ENCODE results near the gene COL6A3.

Gene COL6A3

GRCh38 chr2:237406371-237406895 is 7.5 kb downstream of the COL6A3 start:
- Histone ChIP-seq H3K9me2 (replicated peaks; ENCODE audit: low read depth, low read length) (no peaks in the 10 kb centered on the region), H3K9ac (ENCODE audit: low read depth, low read length, poor library complexity, severe bottlenecking) (no peak overlapping the region), H4K20me1 (ENCODE audit: insufficient read depth, low read length, poor library complexity, severe bottlenecking) (no peaks in the 10 kb centered on the region), H3K4me1 (ENCODE audit: insufficient read depth, low read length, poor library complexity, severe bottlenecking) (no peaks in the 10 kb centered on the region), H3K36me3 (ENCODE audit: insufficient read depth, low read length) (no peaks in the 10 kb centered on the region), H3K9me3 (ENCODE audit: insufficient read depth, low read depth, low read length) (no peaks in the 10 kb centered on the region), H2AFZ (ENCODE audit: low read length) (no peak overlapping the region), H3K4me2 (ENCODE audit: low read depth, low read length, poor library complexity, severe bottlenecking) (no peak overlapping the region), H3K4me3 (ENCODE audit: low read length, poor library complexity, severe bottlenecking) (no peak overlapping the region), H3K27me3 (ENCODE audit: insufficient read depth, low read length, poor library complexity, severe bottlenecking) (no peaks in the 10 kb centered on the region), H3K79me2 (ENCODE audit: insufficient read depth, low read length) (no peaks in the 10 kb centered on the region), H3F3A (ENCODE audit: low read depth) (no peaks in the 10 kb centered on the region)
- TF ChIP-seq EZH2phosphoT487 (IDR thresholded peaks at IDR 0.05; ENCODE audit: borderline replicate concordance): no peak
- no peak for TF ChIP-seq CTCF (conservative IDR thresholded peaks at IDR 0.05; ENCODE audit: low read length)

- H2AFZ ChIP-seq (ENCODE audit: low read length): no peak overlapping the region
- no peaks in the 10 kb centered on the region for H3K36me3 ChIP-seq (ENCODE audit: insufficient read depth, low read length)
- H3F3A ChIP-seq (ENCODE audit: low read depth): no peaks in the 10 kb centered on the region
- H3K9me3 ChIP-seq (ENCODE audit: insufficient read depth, low read depth, low read length): no peaks in the 10 kb centered on the region
- H3K27me3 ChIP-seq (ENCODE audit: insufficient read depth, low read length, poor library complexity, severe bottlenecking): no peaks in the 10 kb centered on the region
- no peaks in the 10 kb centered on the region for H3K79me2 ChIP-seq (ENCODE audit: insufficient read depth, low read length)
- H3K9me2 ChIP-seq (replicated peaks; ENCODE audit: low read depth, low read length): no peaks in the 10 kb centered on the region
- H4K20me1 ChIP-seq (ENCODE audit: insufficient read depth, low read length, poor library complexity, severe bottlenecking): no peaks in the 10 kb centered on the region
- no peak overlapping the region for H3K9ac ChIP-seq (ENCODE audit: low read depth, low read length, poor library complexity, severe bottlenecking)
- no peak for TF ChIP-seq CTCF (conservative IDR thresholded peaks at IDR 0.05; ENCODE audit: low read length)
- H3K4me3 ChIP-seq (ENCODE audit: low read length, poor library complexity, severe bottlenecking): no peak overlapping the region
- H3K4me2 ChIP-seq (ENCODE audit: low read depth, low read length, poor library complexity, severe bottlenecking): no peak overlapping the region
- H3K4me1 ChIP-seq (ENCODE audit: insufficient read depth, low read length, poor library complexity, severe bottlenecking): no peaks in the 10 kb centered on the region
Measured at GRCh38 chr2:237405605-237406004, 8.4 kb downstream of the COL6A3 start.

- Histone ChIP-seq H4K20me1 (ENCODE audit: insufficient read depth, low read length, poor library complexity, severe bottlenecking) (no peaks in the 10 kb centered on the region), H3K27me3 (ENCODE audit: insufficient read depth, low read length, poor library complexity, severe bottlenecking) (no peaks in the 10 kb centered on the region), H3K4me2 (ENCODE audit: low read depth, low read length, poor library complexity, severe bottlenecking) (no peak overlapping the region), H3K9me2 (replicated peaks; ENCODE audit: low read depth, low read length) (no peaks in the 10 kb centered on the region), H3K9me3 (ENCODE audit: insufficient read depth, low read depth, low read length) (no peaks in the 10 kb centered on the region), H3K9ac (ENCODE audit: low read depth, low read length, poor library complexity, severe bottlenecking) (no peak overlapping the region), H3K4me1 (ENCODE audit: insufficient read depth, low read length, poor library complexity, severe bottlenecking) (no peaks in the 10 kb centered on the region), H3K36me3 (ENCODE audit: insufficient read depth, low read length) (no peaks in the 10 kb centered on the region), H3F3A (ENCODE audit: low read depth) (no peaks in the 10 kb centered on the region), H3K4me3 (ENCODE audit: low read length, poor library complexity, severe bottlenecking) (no peak overlapping the region), H2AFZ (ENCODE audit: low read length) (no peak overlapping the region), H3K79me2 (ENCODE audit: insufficient read depth, low read length) (no peaks in the 10 kb centered on the region)
- TF ChIP-seq EZH2phosphoT487 (IDR thresholded peaks at IDR 0.05; ENCODE audit: borderline replicate concordance) (no peak), CTCF (conservative IDR thresholded peaks at IDR 0.05; ENCODE audit: low read length) (no peak)
Measured at GRCh38 chr2:237405006-237405559, 8.9 kb downstream of the COL6A3 start.

Measured in Loucy (cell line).